Endothelial cell of hepatic sinusoid (primary cell): Measurements from ENCODE around the gene RAB40C.

Experiments
- in situ Hi-C: cut with HindIII; loops from 2 replicates; pipeline ENCODE4 v1.10.0; 2017; ENCODE audit warnings: low sequenced_read_pairs

Gene RAB40C

GRCh38 chr16:629185-629832 is 39.4 kb downstream of the RAB40C start:
- in situ Hi-C loops: loop anchor here (25.0 kb wide), 1 partner anchor 92 kb away; the partner anchor contains the start of gene CAPN15

- in situ Hi-C loops: loop anchor here (25.0 kb wide), 1 partner anchor 93 kb away; the partner anchor contains the start of gene CAPN15
Measured at GRCh38 chr16:629833-630248, 40.0 kb downstream of the RAB40C start.

- in situ Hi-C loops: loop anchor here (25.0 kb wide), 1 partner anchor 93 kb away; the partner anchor contains the start of gene CAPN15
Measured at GRCh38 chr16:630249-630814, 40.5 kb downstream of the RAB40C start.

GRCh38 chr16:630815-631405 is 41.0 kb downstream of the RAB40C start, which contains the start of gene WFIKKN1:
Gene WFIKKN1 (plus strand): TSS chr16:630985. CDS start chr16:631254, 269 bp downstream.
- in situ Hi-C loops: loop anchor here (25.0 kb wide), 1 partner anchor 94 kb away; the partner anchor contains the start of gene CAPN15

GRCh38 chr16:631808-632358 is 42.0 kb downstream of the RAB40C start:
- in situ Hi-C loops: loop anchor here (25.0 kb wide), 1 partner anchor 95 kb away; the partner anchor contains the start of gene CAPN15

- in situ Hi-C loops: loop anchor here (25.0 kb wide), 1 partner anchor 95 kb away; the partner anchor contains the start of gene CAPN15
Measured at GRCh38 chr16:632486-633335, 42.8 kb downstream of the RAB40C start.

GRCh38 chr16:633336-634050 is 43.6 kb downstream of the RAB40C start:
- in situ Hi-C loops: loop anchor here (25.0 kb wide), 1 partner anchor 96 kb away; the partner anchor contains the start of gene CAPN15

GRCh38 chr16:634051-634670 is 44.3 kb downstream of the RAB40C start:
- in situ Hi-C loops: loop anchor here (25.0 kb wide), 1 partner anchor 97 kb away; the partner anchor contains the start of gene CAPN15

GRCh38 chr16:634996-635395 is 45.1 kb downstream of the RAB40C start:
- in situ Hi-C loops: loop anchor here (25.0 kb wide), 1 partner anchor 98 kb away; the partner anchor contains the start of gene CAPN15

GRCh38 chr16:635573-636205 is 45.8 kb downstream of the RAB40C start:
- in situ Hi-C loops: loop anchor here (25.0 kb wide), 1 partner anchor 98 kb away; the partner anchor contains the start of gene CAPN15

GRCh38 chr16:636206-637080 is 46.6 kb downstream of the RAB40C start, which contains the start of gene METTL26:
Gene METTL26 (minus strand): TSS chr16:636305. CDS start chr16:636290, 15 bp downstream.
- in situ Hi-C loops: loop anchor here (25.0 kb wide), 1 partner anchor 99 kb away; the partner anchor contains the start of gene CAPN15

- in situ Hi-C loops: loop anchor here (25.0 kb wide), 1 partner anchor 100 kb away; the partner anchor contains the start of gene CAPN15
Measured at GRCh38 chr16:637081-638018, 47.5 kb downstream of the RAB40C start.

GRCh38 chr16:638034-638543 is 48.2 kb downstream of the RAB40C start:
- in situ Hi-C loops: loop anchor here (25.0 kb wide), 1 partner anchor 101 kb away; the partner anchor contains the start of gene CAPN15

GRCh38 chr16:638836-639235 is 49.0 kb downstream of the RAB40C start:
- in situ Hi-C loops: loop anchor here (25.0 kb wide), 1 partner anchor 102 kb away; the partner anchor contains the start of gene CAPN15

GRCh38 chr16:640614-641013 is 50.7 kb downstream of the RAB40C start:
- in situ Hi-C loops: loop anchor here (25.0 kb wide), 1 partner anchor 103 kb away; the partner anchor contains the start of gene CAPN15
